ENCODE data around the gene NOX5. TPM values are rescaled to one million over a fixed set of nuclear protein-coding genes. Genes with fewer than 3 reads are reported as not detected.
A peak's percentile ranks its signal among the peaks of the same experiment; 100 is the strongest.

NOX5 gene
- total and polyA plus RNA-seq, 10 of the 15 experiments (the other 5 are each of a cell fraction or from before 2014, with no cell fraction given): not detected

DNA sequence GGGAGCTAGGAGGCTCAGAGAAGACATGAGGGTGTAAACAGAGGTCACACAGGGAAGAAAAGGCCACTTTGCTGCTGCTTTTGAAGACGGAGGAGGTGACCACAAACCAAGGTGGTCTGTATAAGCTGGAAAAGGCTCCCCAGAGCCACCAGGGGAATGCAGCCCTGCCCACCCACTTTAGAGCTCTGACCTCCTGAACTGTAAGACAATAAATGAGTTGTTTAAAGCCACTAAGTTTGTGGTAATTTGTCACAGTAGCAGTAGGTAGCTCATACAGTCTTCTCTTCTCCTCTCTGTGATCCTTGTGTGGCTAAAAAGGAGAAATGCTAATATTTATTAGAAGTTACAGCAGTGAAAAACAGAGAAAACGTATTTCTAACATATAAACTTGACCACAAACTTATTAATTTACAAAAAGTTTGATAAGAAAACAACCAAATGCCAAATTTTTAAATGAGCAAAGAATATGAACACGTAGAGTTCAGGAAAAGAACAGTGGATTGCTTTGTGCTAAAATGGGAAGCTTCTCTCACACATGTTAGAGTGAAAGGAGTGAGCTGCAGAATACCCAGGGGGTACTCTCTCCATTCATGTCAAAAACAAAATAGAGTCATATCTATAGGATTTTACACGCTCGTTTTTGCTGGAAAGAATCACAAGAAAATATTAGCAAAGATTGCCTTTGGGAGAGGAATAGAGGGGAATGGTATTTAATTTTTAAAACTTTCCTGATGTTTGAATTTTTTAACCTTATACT lies 71.0 kb downstream of the NOX5 start:
- in situ Hi-C loops (cut with MboI) (no loop called here), intact Hi-C loops (cut with micrococcal nuclease; ENCODE audit: unreplicated experiment) (no loop called here)
- SMC1A ChIA-PET (ENCODE audit: uncharacterized antibody, unreplicated experiment): interaction anchor here (0.7 to 2.6 kb wide), 3 partner anchors 9 to 151 kb away, joined by 3 to 6 read pairs (median 4); no protein-coding TSS in a partner anchor
- no peak overlapping the region for H3K4me2 ChIP-seq (ENCODE audit: control insufficient read depth, insufficient read depth)
- no peak overlapping the region for H3K27ac ChIP-seq (ENCODE audit: control insufficient read depth, insufficient read depth)
- no peak overlapping the region for H3K4me3 ChIP-seq
- no peaks in the 10 kb centered on the region for H4K20me1 ChIP-seq (ENCODE audit: control insufficient read depth, insufficient read depth)
- POLR2A ChIA-PET: interaction anchor here (0.6 to 1.0 kb wide), 2 partner anchors 9 to 409 kb away, joined by 3 read pairs; no protein-coding TSS in a partner anchor
- TF ChIP-seq NFIC (IDR thresholded peaks at IDR 0.05; ENCODE audit: low read depth, low read length) (no peak), CBX5 (IDR thresholded peaks at IDR 0.05; ENCODE audit: low read depth) (no peak), NR2F1 (conservative IDR thresholded peaks at IDR 0.05) (0 out of 2 replicates have a peak, but pooled peaks have one; percentile 19), NR2C2 (IDR thresholded peaks at IDR 0.05; ENCODE audit: borderline replicate concordance, control insufficient read depth, insufficient read length, low read depth) (no peak), CEBPB (IDR thresholded peaks at IDR 0.05; ENCODE audit: borderline replicate concordance in 1 of 2, low read depth in 2 of 2, low read length in 2 of 2) (no peak), ASH2L (IDR thresholded peaks at IDR 0.05; ENCODE audit: borderline replicate concordance, low read depth) (no peak), IKZF2 (IDR thresholded peaks at IDR 0.05) (no peak)
- H3K79me2 ChIP-seq (ENCODE audit: control insufficient read depth, insufficient read depth, low read length): no peaks in the 10 kb centered on the region
- ATAC-seq (no peak), FAIRE-seq (no peak), DNase-seq (ENCODE audit: low read depth, low spot score) (no peak)
- no peaks in the 10 kb centered on the region for H3K9me3 ChIP-seq (replicated peaks; ENCODE audit: control insufficient read depth, insufficient read depth, low read length)
- H3K4me1 ChIP-seq (ENCODE audit: control insufficient read depth, insufficient read depth, low read length): no peaks in the 10 kb centered on the region
- H3K9ac ChIP-seq (ENCODE audit: control insufficient read depth, insufficient read depth, low read length): no peak overlapping the region
- RAD21 ChIA-PET (ENCODE audit: unreplicated experiment): interaction anchor here (0.8 to 1.5 kb wide), 3 partner anchors 19 to 24 kb away, joined by 3 to 4 read pairs (median 3); no protein-coding TSS in a partner anchor
- H2AFZ ChIP-seq (ENCODE audit: control insufficient read depth, low read depth, low read length): no peak overlapping the region
- no peaks in the 10 kb centered on the region for H3K36me3 ChIP-seq (ENCODE audit: control insufficient read depth in 2 of 2, insufficient read depth in 2 of 2, low read length in 1 of 2)
- WGBS (ENCODE audit: insufficient coverage, insufficient replicate concordance, low lambda C conversion rate, missing lambda C conversion rate): 14% methylated on average over 5 of the region's 5 CpGs
- CTCF ChIA-PET: interaction anchor here (0.6 to 1.2 kb wide), 2 partner anchors 21 to 39 kb away, joined by 3 to 4 read pairs; no protein-coding TSS in a partner anchor
- no TSS peak for BruUV-seq (replicated peaks)
- H3K27me3 ChIP-seq (replicated peaks in 1 of 2; ENCODE audit: control insufficient read depth in 2 of 2, insufficient read depth in 2 of 2, low read length in 1 of 2): 0 out of 4 replicates have a peak, but pooled peaks cover 0 to 2% of the 10 kb centered on the region in 2 experiments
